IgD-negative memory B cell (primary cell): ENCODE measurements around the gene CCND1. TPM values are rescaled to one million over a fixed set of nuclear protein-coding genes. Genes with fewer than 3 reads are reported as not detected.

ENCODE experiments used
- H3K27ac Mint-ChIP-seq, 3 donors: one replicate each; pipeline ENCODE4 v1.8.0; 2020 to 2022; ENCODE audit warnings: mild to moderate bottlenecking in 3 of 3, mixed read lengths in 3 of 3, moderate library complexity in 1 of 3
- H3K27me3 Mint-ChIP-seq: one replicate; pipeline ENCODE4 v1.8.0; 2021; ENCODE audit warnings: mixed read lengths
- H3K36me3 Mint-ChIP-seq: one replicate; pipeline ENCODE4 v1.8.0; 2020; ENCODE audit warnings: mild to moderate bottlenecking, mixed read lengths
- H3K4me1 Mint-ChIP-seq, 3 donors: one replicate each; pipeline ENCODE4 v1.8.0; 2020 to 2022; ENCODE audit warnings: mixed read lengths in 3 of 3, mild to moderate bottlenecking in 1 of 3
- H3K4me3 Mint-ChIP-seq, 4 donors: one replicate each; pipeline ENCODE4 v1.8.0; 2020 to 2022; ENCODE audit warnings: mild to moderate bottlenecking in 4 of 4, mixed read lengths in 4 of 4, moderate library complexity in 3 of 4
- H3K9me3 Mint-ChIP-seq, 3 donors: one replicate each; pipeline ENCODE4 v1.8.0; 2020 to 2021; ENCODE audit warnings: mixed read lengths in 3 of 3, mild to moderate bottlenecking in 1 of 3
- polyA plus RNA-seq: library from polyadenylated mRNA; unstranded; fragments of 300-500 nt; fragmentation: Illumina TruSeq; gene quantifications from one replicate; pipeline ENCODE4 v1.2.3, GENCODE V29; 2021

Gene CCND1
- polyA plus RNA-seq, 1 donor from 2014 or later, result 9.6 TPM

DNA sequence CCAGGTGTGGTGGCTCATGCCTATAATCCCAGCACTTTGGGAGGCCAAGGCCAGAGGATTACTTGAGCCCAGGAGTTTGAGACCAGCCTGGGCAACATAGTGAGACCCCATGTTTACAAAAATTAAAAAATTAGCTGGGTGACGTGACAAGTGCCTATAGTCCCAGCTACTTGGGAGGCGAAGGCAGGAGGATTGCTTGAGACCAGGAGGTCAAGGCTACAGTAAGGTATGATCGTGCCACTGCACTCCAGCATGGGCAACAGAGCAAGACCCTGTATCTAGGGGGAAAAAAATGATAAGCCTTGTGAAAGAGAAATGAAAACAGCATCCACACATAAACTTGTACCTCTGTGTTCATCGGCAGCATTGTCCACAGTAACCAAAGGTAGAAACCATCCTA is 8.1 kb upstream of the CCND1 start:
- Mint-ChIP-seq H3K4me3 (peak overlapping the region in 1 of 4 donors; percentile 21), H3K27me3 (peaks cover 26% of the 10 kb centered on the region), H3K36me3 (peaks cover 1% of the 10 kb centered on the region), H3K4me1 (peaks cover 0 to 4% (median 0%) of the 10 kb centered on the region in 3 donors), H3K9me3 (peaks cover 0 to 6% (median 4%) of the 10 kb centered on the region in 3 donors), H3K27ac (no peak overlapping the region)

DNA sequence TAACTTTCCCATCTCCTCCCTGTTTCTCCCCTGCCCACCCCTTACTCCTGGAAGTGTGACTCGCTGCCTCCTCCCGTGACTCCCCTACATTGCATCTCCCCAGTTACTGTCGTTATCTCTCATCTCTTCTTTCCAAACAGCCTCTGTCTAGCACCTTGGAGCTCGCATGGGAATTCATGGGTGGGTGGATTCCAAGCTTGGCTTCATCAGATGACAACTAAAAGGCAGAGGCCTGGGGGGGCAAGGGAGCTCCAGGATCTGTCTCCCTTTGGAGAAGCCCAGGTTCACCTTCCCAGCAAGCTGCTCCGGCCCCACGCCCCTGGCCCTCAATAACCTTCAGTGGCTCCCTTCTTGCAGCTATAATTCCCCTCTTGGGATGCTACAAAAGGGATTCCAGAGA is 6.9 kb upstream of the CCND1 start:
- Mint-ChIP-seq H3K27me3 (peaks cover 32% of the 10 kb centered on the region), H3K27ac (peak overlapping the region in 1 of 3 donors; percentile 75), H3K4me1 (peaks cover 2 to 6% (median 5%) of the 10 kb centered on the region in 3 donors), H3K4me3 (peak overlapping the region in 1 of 4 donors; percentile 28), H3K36me3 (peaks cover 1% of the 10 kb centered on the region), H3K9me3 (peaks cover 0 to 6% (median 4%) of the 10 kb centered on the region in 3 donors)

DNA sequence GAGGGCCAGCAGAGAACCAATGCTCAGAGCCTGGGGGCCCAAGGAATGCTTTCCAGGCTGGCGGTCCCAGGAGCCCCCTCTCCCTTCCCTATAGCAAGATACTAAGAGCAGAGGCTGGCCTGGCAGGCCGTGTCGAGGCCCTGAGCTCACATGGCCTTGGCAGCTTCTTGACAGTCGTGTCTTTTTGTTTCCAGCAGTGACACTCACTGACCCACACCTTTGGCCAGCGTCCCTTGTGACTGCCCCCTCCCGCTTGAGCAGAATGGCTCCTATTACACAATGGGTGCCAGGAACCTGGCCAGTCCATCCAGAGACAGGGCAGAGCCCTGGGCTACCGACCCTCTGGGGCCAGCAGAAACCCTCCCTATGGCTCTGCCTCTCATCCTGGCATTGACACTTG is 6.4 kb upstream of the CCND1 start:
- Mint-ChIP-seq H3K4me1 (peaks cover 2 to 8% (median 6%) of the 10 kb centered on the region in 3 donors), H3K27ac (peak overlapping the region in 2 of 3 donors; percentile 26 to 75), H3K4me3 (peak overlapping the region in 2 of 4 donors; percentile 59 to 60), H3K36me3 (no peaks in the 10 kb centered on the region), H3K27me3 (peaks cover 35% of the 10 kb centered on the region), H3K9me3 (peaks cover 0 to 4% (median 4%) of the 10 kb centered on the region in 3 donors)

DNA sequence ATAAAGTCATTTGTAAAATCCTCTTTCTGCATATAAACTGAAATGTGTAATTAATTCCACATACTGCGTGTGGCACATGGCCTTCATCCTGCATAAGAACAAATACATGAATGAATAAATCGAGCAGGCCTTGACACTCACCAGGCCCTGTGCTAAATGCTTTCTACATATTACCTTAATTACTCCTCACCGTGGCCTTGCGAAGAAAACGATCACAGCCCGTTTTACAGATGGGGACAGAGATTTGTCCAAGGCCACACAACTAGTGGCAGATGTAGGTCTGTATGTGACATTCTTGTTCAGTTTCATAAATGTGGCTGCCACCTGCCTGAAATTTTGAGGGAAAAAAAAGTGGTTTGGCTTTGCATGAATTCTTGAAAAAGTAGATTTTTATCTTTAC is 5.8 kb upstream of the CCND1 start:
- Mint-ChIP-seq H3K4me3 (peak overlapping the region in 1 of 4 donors; percentile 60), H3K4me1 (peaks cover 2 to 12% (median 11%) of the 10 kb centered on the region in 3 donors), H3K9me3 (no peaks in the 10 kb centered on the region), H3K27me3 (peaks cover 36% of the 10 kb centered on the region), H3K36me3 (no peaks in the 10 kb centered on the region), H3K27ac (peak overlapping the region in 1 of 3 donors; percentile 53)

DNA sequence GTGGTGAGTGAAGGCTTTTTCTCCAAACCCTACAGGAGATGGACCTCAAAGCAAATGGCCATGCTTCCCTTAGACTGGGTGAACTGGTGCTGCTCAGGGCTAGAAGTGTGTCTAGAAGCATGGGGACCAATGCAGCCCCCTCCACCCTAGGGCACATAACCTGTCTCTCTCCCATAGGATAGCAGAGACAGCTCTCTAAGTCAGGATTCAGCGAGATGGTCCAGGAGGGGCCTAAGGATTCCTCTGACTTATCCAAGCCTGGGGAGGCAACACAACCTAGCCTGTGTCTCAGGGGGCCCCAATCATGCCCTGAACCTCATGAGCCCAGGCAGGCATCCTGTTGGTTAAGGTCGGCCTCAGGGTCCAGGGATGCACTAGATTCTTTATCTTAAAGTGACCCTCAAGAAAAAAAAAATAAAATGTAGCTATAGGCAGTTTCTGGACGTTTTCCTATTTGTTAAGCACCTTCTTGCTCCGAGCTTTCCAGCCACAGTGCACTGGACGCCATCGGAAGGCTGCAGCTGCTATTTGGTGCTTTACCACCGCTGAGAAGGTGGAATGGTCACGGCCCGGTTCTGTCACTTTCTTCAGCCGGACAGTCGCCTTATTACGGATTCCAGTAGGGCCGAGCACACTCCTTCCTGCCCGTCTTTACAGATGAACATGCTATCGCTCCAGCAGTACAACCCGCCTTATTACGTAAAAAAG is 5.0 kb upstream of the CCND1 start:
- Mint-ChIP-seq H3K36me3 (peaks cover 1% of the 10 kb centered on the region), H3K27ac (peak overlapping the region; percentile 53 to 80 (median 53)), H3K4me1 (peaks cover 6 to 19% (median 14%) of the 10 kb centered on the region in 3 donors), H3K27me3 (peaks cover 42% of the 10 kb centered on the region), H3K4me3 (peak overlapping the region; percentile 0 to 60 (median 41)), H3K9me3 (no peaks in the 10 kb centered on the region)

DNA sequence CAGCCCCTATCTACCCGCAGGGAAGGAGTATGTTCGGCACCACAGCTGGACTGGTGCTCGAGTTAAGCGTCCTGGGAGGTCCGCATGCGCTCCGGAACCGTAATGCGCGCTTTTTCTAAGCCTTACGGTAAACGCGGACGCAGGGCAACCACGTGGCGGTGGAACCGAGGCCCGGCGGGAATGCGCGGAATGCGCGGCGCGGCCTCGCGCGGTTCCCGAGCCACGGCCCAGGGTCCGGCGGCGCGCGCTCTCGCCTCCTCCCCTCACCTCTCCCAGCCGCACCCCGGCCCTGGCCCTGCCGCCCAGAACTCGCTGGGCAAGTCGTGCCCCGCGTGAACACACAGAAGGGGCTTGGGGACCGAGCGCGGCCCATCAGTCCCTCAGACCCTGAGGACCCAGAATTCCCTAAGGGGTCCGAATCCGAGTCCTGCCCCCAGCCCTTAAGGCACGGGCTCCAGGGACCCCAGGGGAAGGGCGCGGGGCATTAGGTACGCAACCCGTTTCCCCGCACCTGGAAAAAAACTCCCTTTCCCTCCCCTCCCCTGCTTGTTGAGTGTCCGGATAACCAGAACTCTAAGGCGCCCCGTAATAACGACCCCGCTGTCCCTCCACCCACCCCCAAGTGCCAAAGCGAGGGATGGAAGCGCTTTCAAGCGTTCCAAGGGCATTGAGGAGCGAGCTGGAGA is 4.3 kb upstream of the CCND1 start:
- peaks cover 1% of the 10 kb centered on the region for H3K36me3 Mint-ChIP-seq
- peak overlapping the region; percentile 53 to 80 (median 53) for H3K27ac Mint-ChIP-seq

DNA sequence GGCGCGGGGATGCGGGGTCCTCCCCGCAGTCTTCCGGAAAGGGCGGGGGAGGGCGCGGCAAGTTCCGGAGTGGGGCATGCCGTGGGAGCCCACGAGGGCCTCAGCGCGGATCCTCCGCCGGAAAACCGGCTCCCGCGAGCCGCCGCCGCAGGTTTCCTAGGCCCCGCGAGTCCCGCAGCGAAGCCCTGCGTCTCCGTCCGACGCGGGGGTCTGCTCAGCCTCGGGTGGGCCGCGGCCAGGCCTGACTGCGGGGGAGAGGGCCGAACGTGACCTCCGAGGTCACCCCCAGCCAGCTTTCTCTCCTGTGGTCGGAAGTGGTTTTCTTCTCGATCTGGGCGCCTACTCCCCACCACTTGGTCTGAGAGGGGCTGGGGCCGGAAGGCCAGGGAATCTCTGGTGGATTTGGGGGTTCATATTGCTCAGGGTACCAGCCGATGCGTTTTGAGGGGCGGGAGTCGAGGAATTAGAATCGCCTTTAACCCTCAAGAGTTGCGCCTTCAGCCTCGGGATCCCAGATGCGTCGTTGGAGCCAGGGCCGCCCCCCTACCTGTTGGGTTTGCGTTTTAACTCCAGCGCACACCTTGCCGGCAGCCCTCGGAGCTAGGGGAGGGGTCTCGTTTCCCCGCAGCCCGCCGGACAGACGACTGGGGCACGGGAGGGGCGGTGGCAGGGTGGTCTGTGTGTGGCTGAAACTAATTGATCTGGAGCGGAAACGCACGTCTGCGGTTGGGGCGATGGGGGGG is 3.6 kb upstream of the CCND1 start:
- Mint-ChIP-seq H3K27ac (peak overlapping the region in 2 of 3 donors; percentile 28 to 59), H3K4me3 (peak overlapping the region in 3 of 4 donors; percentile 29 to 78 (median 70)), H3K36me3 (peaks cover 1% of the 10 kb centered on the region), H3K27me3 (peaks cover 44% of the 10 kb centered on the region), H3K9me3 (no peaks in the 10 kb centered on the region), H3K4me1 (peaks cover 7 to 22% (median 16%) of the 10 kb centered on the region in 3 donors)

More for the DNA sequence above, 4.3 kb upstream of the CCND1 start:
- no peaks in the 10 kb centered on the region for H3K9me3 Mint-ChIP-seq
- peak overlapping the region; percentile 33 to 78 (median 50) for H3K4me3 Mint-ChIP-seq
- H3K4me1 Mint-ChIP-seq, result peaks cover 7 to 22% (median 16%) of the 10 kb centered on the region in 3 donors
- H3K27me3 Mint-ChIP-seq, result peaks cover 44% of the 10 kb centered on the region

DNA sequence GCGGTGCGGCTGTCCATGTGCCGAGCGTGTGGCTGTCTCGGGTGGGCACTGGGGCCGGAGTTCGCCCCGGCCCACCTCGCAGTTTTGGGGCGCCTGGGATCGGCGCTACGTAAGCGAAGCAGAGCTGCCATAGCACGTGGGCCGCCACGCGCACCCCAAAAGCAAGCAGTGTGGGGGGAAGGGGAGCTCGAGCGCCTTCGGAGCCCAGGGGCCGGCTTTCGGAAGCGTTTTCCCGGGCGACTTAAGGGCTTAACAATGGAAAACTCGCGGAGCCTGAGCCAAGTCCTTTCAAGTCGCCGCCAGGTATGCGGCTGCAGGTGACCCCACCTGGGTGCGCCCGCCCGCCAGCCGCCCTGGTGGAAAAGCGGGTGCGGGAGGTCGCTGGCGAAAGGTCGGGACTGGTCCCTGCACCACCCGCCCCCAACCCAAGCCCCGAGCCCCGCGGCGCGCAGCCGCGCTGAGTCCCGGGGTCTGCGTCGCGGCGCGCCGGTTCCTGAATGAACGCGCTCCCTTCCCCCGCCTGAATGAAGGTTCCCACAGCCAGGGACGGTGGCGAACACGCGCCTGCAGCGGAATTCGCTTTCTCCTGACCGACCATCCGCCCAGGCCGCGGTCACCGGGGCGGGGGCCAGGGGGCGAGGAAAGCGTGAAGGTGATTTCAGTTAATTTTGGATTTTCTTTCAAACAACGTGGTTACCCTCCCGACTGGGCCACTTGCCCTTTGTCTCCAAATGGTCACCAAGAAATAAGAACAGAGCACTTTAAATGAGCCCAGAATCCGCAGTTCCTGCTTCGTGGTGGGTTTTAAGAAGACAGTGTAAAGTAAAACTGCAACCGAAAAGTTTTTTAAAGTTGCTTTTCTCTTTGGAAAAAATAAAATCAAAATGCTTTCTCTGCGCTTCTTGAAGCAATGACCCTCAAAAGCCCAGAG is 2.8 kb upstream of the CCND1 start:
- peak overlapping the region in 3 of 4 donors; percentile 70 to 94 (median 78) for H3K4me3 Mint-ChIP-seq
- no peaks in the 10 kb centered on the region for H3K9me3 Mint-ChIP-seq
- peak overlapping the region in 2 of 3 donors; percentile 59 to 83 for H3K27ac Mint-ChIP-seq
- peaks cover 1% of the 10 kb centered on the region for H3K36me3 Mint-ChIP-seq
- peaks cover 44% of the 10 kb centered on the region for H3K27me3 Mint-ChIP-seq
- H3K4me1 Mint-ChIP-seq, result peaks cover 7 to 22% (median 16%) of the 10 kb centered on the region in 3 donors

DNA sequence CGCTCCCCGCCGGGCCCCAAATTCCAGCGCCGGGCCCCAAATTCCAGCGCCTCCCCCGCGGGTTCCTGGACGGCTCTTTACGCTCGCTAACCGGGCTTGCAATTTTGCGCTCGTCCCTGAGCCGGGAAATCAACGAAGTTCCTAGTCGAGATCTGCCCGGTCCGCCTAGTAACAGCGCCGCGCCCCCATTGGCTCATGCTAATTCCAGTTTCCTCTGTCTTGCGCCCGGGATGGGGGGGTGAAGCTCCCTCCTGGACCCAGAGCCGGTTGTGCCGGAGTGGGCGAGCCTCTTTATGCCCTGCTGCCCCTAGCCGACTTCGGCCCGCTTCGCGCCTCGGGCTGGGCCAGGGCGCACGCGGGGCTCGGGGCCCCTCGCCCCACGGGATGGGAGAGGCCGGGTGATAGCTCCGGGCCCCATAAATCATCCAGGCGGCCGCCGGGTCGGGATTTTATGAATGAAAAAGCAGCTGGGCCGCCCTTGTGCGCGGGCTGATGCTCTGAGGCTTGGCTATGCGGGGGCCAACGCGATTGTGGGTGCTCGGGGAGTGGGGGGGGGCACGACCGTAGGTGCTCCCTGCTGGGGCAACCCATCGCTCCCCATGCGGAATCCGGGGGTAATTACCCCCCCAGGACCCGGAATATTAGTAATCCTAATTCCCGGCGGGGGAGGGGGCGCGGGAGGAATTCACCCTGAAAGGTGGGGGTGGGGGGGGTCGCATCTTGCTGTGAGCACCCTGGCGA is 1.8 kb upstream of the CCND1 start:
- peak overlapping the region in 3 of 4 donors; percentile 50 to 94 (median 66) for H3K4me3 Mint-ChIP-seq
- peaks cover 44% of the 10 kb centered on the region for H3K27me3 Mint-ChIP-seq
- H3K4me1 Mint-ChIP-seq, result peaks cover 7 to 22% (median 17%) of the 10 kb centered on the region in 3 donors
- no peaks in the 10 kb centered on the region for H3K9me3 Mint-ChIP-seq
- peak overlapping the region in 1 of 3 donors; percentile 83 for H3K27ac Mint-ChIP-seq
- H3K36me3 Mint-ChIP-seq, result peaks cover 1% of the 10 kb centered on the region

DNA sequence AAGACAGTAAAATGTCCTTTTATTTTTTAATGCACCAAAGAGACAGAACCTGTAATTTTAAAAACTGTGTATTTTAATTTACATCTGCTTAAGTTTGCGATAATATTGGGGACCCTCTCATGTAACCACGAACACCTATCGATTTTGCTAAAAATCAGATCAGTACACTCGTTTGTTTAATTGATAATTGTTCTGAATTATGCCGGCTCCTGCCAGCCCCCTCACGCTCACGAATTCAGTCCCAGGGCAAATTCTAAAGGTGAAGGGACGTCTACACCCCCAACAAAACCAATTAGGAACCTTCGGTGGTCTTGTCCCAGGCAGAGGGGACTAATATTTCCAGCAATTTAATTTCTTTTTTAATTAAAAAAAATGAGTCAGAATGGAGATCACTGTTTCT is 1.1 kb upstream of the CCND1 start:
- Mint-ChIP-seq H3K27me3 (peaks cover 44% of the 10 kb centered on the region), H3K4me1 (peaks cover 7 to 22% (median 17%) of the 10 kb centered on the region in 3 donors), H3K9me3 (no peaks in the 10 kb centered on the region), H3K36me3 (peaks cover 1% of the 10 kb centered on the region), H3K27ac (peak overlapping the region in 2 of 3 donors; percentile 83 to 89), H3K4me3 (peak overlapping the region in 3 of 4 donors; percentile 85 to 94 (median 91))

DNA sequence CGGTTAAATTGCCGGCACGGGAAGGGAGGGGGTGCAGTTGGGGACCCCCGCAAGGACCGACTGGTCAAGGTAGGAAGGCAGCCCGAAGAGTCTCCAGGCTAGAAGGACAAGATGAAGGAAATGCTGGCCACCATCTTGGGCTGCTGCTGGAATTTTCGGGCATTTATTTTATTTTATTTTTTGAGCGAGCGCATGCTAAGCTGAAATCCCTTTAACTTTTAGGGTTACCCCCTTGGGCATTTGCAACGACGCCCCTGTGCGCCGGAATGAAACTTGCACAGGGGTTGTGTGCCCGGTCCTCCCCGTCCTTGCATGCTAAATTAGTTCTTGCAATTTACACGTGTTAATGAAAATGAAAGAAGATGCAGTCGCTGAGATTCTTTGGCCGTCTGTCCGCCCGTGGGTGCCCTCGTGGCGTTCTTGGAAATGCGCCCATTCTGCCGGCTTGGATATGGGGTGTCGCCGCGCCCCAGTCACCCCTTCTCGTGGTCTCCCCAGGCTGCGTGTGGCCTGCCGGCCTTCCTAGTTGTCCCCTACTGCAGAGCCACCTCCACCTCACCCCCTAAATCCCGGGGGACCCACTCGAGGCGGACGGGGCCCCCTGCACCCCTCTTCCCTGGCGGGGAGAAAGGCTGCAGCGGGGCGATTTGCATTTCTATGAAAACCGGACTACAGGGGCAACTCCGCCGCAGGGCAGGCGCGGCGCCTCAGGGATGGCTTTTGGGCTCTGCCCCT is 529 bp upstream of the CCND1 start:
- H3K9me3 Mint-ChIP-seq, result no peaks in the 10 kb centered on the region
- peaks cover 7 to 22% (median 17%) of the 10 kb centered on the region in 3 donors for H3K4me1 Mint-ChIP-seq
- H3K27me3 Mint-ChIP-seq, result peaks cover 39% of the 10 kb centered on the region
- peak overlapping the region; percentile 87 to 90 (median 89) for H3K27ac Mint-ChIP-seq
- H3K36me3 Mint-ChIP-seq, result peaks cover 1% of the 10 kb centered on the region
- peak overlapping the region; percentile 75 to 94 (median 88) for H3K4me3 Mint-ChIP-seq

DNA sequence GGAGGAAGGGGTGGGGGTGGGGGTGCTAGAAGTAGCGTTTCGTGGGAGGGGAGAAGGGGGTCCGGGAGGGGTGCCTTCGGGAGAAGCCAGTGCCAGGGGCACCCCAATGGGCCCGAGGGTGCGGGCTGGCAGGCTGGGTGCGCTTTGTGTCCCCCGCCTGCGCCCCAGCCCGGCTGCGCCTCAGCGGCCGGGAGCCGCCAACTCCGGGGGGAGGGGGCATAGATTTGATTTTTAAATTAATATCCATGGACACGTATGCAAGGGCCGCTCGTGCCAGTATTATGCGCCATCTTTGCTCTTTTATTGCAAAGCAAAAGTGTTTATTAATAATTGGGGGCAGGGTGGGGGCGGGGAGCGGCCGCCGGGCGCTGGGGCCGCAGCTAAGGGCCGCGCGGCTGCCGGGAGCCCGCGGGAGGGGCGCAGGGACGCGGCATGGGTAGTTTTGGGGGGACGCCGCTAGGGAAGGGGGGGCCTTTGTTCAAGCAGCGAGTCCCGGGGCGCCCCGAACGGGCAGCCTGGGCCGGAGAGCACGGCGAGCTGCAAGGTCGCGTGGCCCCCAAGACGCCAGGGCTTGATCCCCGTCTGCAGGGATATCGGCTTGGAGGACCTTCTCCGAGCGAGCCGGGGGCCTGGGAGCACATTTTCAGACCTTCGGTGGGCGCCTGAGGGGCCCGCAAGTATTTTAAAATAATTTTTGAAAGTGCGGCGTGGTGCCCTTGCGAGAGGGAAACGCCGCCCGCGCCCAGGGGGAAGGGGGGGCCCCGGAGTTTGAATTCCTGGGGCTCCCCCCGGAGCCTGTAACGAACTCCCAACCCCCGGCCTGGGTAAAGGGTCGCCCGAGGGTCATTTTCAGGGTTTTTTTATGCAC is 959 bp downstream of the CCND1 start:
- peaks cover 1% of the 10 kb centered on the region for H3K36me3 Mint-ChIP-seq
- H3K27ac Mint-ChIP-seq, result peak overlapping the region in 2 of 3 donors; percentile 87 to 89
- peak overlapping the region; percentile 88 to 98 (median 95) for H3K4me3 Mint-ChIP-seq
- peaks cover 7 to 22% (median 17%) of the 10 kb centered on the region in 3 donors for H3K4me1 Mint-ChIP-seq
- H3K27me3 Mint-ChIP-seq, result peaks cover 31% of the 10 kb centered on the region
- no peaks in the 10 kb centered on the region for H3K9me3 Mint-ChIP-seq
